ENCODE results near the gene SEC16B.

Gene SEC16B

GRCh38 chr1:177944016-177944949, 25.6 kb downstream of the SEC16B start:
- no peak for DNase-seq (ENCODE audit: low read depth in 3 of 3)

DNA sequence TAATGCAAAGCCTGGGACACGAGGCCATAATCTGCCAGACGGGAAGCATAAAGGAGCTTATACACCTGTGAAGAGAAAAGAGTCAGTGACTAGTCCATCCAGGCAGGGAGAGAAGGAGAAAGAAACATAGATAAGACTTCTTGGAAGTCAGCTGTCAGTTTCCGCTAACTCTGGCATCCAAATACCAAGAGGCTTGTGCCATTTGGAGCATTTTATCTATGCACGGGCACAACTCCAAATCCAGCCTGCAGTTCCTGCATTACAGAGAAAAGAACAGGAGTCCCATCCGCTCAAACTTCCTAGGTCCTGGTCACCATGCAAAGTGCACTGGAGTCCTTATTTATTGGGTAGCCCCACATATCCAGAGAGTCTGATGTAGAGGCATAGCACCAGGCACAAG, 27.9 kb downstream of the SEC16B start:
- no peak for DNase-seq (ENCODE audit: low read depth in 3 of 3)

GRCh38 chr1:177940682-177941081, 29.2 kb downstream of the SEC16B start:
- DNase-seq (ENCODE audit: low read depth in 3 of 3) = no peak

DNA sequence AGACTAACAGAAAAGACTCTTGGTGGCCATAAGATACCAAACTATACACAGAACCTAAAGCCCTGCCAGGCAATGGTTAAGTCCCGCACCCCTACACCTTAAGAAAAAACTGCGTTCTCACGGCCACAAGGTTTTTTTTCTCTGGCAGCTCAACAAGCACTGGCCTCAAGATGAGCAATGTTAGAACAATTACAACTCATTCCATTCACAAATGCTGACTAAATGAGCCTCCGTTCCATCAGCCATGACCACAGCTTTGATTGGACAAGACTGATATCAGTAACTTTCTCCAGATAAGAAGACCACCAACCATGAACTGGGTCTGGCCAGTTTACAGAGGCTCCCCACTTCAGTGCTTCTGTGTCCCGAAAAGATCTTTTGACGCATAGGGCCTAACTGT, 31.9 kb downstream of the SEC16B start:
- DNase-seq (ENCODE audit: low read depth in 3 of 3) = no peak

- no peak for DNase-seq (ENCODE audit: low read depth in 3 of 3)
Measured at GRCh38 chr1:177937174-177937770, 32.6 kb downstream of the SEC16B start.

DNA sequence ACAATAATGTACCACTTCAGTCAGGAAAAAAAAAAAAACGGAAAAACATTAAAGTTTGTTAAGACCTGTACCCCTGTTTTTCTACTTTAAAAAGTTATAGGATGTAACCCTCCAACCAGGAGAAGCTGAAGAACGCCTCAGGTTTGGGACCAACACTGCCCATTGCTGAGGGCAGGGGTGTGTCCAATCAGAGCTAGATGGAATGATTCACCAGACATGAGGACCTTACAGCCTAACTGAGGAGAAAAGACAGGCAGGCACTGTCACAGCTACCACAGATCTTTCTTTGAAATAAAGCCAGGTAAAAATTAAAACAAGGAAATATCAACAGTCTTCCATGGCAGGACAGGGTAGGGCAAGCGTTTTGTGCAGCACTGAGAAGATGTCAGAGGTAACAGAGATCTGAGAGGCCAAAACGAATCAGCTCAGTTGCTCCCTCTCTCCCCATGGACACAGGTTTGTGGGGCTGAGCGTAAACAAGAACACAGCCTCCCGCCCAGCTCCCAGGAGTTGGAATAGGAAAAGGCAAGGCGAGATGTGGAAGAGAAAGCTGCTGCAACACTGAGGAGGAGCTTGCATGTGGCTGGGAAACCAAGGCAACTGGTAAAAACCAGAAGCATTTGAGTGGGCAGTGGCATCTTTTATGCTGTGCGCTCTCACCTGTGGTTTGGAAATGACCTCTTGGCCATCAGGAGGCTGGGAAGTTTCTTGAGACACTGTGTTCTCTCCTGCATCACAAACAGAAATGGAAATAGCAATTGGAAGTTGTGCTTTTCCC, 34.0 kb downstream of the SEC16B start:
- no peak for DNase-seq (ENCODE audit: low read depth in 3 of 3)

- no peak for DNase-seq (ENCODE audit: low read depth in 3 of 3)
Measured at GRCh38 chr1:177934927-177935326, 34.9 kb downstream of the SEC16B start.

DNA sequence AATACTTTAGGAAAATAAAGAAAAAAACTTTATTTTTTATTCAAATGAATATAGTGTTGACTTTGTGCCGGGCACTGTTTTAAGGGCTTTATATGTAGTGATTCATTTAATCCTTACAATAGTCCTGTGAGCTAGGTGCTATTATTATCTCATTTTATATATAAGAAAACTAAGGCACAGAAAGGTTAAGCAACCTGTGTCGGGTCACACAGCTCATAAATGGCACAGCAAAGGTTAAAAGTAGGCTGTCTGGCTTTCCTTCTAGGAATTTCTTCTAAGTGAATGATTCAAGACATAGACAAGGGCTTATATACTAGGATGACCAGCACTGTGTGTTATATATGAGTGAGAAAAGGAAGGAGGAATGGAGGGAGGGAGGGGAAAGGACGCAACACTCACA, 35.4 kb downstream of the SEC16B start:
- no peak for DNase-seq (ENCODE audit: low read depth in 3 of 3)

GRCh38 chr1:177933881-177934280, 36.0 kb downstream of the SEC16B start:
- no peak for DNase-seq (ENCODE audit: low read depth in 3 of 3)

DNA sequence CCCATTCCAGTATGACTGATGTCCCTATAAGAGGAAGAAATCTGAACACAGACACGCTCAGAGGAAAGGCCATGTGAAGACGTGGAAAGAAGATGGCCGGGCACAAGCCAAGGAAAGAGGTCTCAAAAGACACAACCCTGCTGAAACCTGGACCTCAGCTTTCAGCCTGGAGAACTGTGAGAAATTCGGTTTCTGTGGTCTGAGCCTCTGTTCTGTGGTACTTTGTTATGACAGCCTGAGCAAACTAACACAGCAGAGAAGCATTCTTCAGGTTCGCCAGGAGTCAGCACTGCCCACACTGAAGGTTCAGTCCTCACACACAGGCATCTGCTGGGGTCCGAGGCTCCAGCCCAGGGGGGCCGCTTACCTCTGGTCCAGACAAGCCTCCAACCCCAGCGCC, 37.7 kb downstream of the SEC16B start:
- no peak for DNase-seq (ENCODE audit: low read depth in 3 of 3)

DNA sequence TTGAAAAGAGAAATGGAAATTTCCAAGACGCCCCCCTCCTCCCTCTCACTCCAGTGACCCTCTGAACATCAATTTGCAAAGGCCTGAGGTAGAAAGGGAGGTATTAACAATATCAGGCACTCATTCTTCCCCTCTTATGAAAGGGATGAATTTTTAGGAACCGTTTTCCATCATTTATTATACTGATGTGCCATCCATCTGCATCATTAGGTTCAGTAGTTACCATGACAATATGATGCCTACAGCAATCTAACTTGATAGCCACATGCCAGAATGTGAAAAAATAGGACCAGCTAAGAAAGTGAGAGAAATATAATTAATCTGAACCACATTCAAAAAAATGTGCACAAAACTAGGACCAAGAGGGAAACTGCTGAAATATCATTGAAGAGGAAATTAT, 40.9 kb downstream of the SEC16B start:
- DNase-seq (ENCODE audit: low read depth in 3 of 3) = no peak

DNA sequence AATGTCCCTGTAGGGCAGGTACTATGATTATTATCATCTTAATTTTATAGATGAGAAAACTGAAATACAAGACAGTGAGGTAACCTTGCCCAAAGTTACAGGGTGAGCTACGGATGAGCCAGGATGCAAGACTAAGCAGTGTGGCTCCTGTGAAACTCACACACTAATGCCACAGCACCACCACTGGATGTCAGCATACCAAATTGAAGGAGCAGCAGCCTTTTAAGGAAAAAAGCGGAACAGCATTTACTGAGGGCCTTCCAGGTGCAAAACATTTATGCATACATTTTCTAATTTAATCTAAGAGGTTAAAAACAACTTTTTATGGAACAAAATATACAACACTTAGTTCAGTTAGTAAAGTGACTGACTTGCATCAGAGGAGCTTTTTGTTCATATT, 41.7 kb downstream of the SEC16B start:
- DNase-seq (ENCODE audit: low read depth in 3 of 3) = no peak

- no peak for DNase-seq (ENCODE audit: low read depth in 3 of 3)
Measured at GRCh38 chr1:177927021-177927596, 42.7 kb downstream of the SEC16B start.

- no peak for DNase-seq (ENCODE audit: low read depth in 3 of 3)
Measured at GRCh38 chr1:177926201-177926600, 43.7 kb downstream of the SEC16B start.

- no peak for DNase-seq (ENCODE audit: low read depth in 3 of 3)
Measured at GRCh38 chr1:177925006-177925405, 44.9 kb downstream of the SEC16B start.

DNA sequence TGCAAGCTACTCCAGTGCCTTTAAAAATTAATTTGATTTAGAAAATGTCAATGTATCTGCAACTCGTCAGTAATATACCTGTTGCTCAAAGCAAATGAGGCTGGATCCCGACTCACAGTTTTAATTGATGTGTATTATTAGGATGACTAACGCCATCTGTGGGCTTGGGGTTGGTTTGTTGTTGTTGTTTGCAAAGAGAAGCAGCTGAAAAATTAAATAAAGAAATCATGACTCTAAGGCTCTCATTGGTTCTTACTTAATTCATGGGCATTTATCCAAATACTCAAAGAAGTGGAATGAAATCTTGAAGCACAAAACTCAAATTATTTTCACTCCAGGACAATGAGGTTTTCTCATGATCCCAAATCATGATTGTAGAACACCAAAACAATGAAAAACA, 46.4 kb downstream of the SEC16B start:
- DNase-seq (ENCODE audit: low read depth in 3 of 3) = no peak

- no peak for DNase-seq (ENCODE audit: low read depth in 3 of 3)
Measured at GRCh38 chr1:177922209-177922608, 47.6 kb downstream of the SEC16B start.

DNA sequence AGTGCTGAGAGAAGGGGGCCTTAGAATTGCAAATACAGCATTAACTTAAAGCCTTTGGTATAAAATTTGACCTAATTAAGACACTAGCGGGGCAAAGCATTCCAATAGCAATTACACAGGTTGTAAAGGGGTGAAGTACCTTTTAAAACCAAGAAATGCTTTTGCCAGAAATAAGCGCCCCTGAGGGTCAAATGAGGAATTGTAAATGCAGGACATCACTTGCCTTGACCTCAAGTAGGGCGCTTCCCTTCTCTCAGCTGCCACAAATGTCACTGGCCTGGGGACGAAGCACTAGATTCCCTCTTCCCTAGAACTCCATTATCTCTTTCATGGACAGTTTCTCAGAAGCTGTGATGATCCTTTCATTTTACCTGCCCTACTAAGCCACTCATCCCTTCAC, 48.3 kb downstream of the SEC16B start:
- no peak for DNase-seq (ENCODE audit: low read depth in 3 of 3)

DNA sequence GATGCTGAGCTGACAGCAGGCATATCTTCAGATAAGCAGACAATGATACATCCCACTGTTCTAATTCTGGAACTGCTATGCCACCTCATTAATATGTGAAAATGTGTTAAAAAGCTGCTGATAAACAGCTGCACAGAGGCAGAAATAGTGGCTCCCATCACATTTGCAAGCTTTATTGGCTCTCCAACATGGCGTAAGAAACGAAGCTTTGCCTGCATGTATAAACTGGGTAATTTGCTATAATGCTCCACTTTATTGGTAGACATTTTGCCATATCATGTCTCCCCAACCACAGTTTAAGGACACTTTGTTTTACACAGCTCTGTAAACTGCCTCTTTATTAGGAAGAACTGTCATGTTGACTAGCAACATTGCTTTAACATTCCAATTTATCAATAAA, 49.8 kb downstream of the SEC16B start:
- DNase-seq (ENCODE audit: low read depth in 3 of 3) = no peak

DNA sequence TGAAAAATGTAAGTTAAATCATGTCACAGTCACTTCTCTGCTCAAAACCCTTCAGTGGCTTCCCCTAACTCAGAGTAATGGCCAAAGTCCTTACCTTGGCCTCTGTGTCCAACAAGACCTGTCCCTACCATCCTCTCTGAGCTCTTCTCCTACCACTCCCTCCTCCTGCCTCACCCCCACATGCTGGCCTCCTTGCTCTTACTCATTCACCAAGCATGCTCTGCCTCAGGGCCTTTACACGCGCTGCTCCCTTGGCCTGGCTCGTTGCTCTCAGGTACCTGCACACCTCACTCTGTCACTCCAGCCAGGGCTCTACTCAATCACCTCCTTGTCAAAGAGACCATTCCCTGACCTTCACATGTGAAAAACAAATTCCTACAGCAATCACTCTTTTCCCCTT, 54.2 kb downstream of the SEC16B start:
- no peak for DNase-seq (ENCODE audit: low read depth in 3 of 3)

- no peak for DNase-seq (ENCODE audit: low read depth in 3 of 3)
Measured at GRCh38 chr1:177914603-177915002, 55.3 kb downstream of the SEC16B start.
